GM18517 (cell line): Measurements from ENCODE around the gene PRDM2.

Source experiments
- ATAC-seq: cut with Tn5 transposase; IDR thresholded peaks from one replicate; pipeline ENCODE4 v1.9.1; 2021; ENCODE audit warnings: mild to moderate bottlenecking, moderate library complexity; ENCODE audit not compliant: unreplicated experiment

Gene PRDM2

DNA sequence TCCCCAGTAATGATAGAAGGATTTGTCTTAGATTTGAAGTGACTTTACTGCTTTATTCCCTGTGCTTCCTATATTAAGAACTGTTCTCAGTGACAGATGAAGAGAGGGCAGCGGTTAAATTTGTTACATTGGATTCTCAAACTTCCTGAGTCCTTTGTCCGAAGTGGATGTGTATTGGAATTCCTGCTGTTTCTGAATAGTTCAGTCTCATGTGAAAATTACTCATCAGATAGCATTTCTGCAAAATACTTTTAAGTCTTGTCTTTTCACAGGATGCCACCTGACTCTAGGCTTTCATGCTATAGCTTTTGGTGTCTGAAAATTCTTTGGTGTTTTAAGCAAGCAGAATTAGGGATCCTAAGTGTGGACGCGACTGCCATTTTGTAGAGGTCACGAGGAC lies 83.6 kb downstream of the PRDM2 start:
- ATAC-seq = no peak

DNA sequence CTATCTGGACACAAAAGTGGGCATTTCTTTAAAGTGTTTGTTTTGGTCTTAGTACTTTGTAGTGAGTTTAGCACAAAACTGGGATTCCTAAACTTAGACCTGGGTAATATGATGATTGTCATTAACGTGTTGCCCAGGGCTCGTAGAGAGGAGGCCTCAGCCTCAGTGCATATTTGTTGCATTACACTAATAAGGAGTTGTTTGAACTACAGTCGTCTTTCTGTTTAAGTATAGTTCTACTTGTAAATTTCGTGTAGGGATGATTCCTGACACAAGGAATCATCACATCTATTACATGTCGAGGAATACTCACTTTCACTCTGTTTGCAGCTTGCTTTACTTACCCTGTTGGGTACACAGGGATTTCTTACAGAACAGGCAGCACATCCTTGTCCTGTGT lies 85.0 kb downstream of the PRDM2 start:
- ATAC-seq = no peak

DNA sequence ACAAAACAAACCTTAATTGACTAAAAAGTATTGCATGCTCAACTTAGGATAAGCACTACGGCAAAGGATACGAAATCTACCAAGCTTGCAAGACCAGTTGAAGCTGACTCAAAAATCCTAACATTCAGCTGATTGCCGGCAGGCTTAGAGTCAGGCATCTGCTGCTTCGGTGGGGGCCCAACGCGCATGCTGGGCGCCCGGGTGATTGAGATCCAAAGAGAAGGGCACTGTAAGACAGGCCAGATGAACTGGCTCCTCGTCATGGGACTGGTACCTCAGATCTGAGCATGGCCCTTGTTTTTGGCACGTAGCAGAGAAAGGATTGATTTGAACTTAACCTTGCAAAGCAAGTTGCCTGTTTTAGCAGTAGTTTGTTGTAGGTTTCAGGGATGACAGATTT lies 86.6 kb downstream of the PRDM2 start:
- ATAC-seq = no peak

DNA sequence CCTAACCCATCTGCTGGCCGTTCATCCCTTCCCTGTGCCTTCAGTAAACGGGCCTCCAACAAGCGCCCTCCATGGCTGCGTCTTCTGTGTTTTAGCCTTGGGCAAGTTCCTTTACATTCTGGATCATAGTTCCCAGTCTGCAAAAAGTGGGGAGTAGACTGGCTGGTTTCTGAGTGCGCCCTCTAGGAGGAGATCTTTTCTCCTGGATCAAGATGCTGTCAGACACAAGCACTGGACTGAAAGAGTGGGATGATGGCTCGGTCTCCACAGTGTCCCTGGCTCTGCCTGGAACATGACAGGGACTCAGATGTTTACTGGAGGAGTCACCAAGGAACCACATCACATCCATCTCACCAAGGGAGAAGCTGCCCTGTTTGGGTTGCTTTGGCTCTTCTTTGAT lies 88.8 kb downstream of the PRDM2 start:
- ATAC-seq = no peak

DNA sequence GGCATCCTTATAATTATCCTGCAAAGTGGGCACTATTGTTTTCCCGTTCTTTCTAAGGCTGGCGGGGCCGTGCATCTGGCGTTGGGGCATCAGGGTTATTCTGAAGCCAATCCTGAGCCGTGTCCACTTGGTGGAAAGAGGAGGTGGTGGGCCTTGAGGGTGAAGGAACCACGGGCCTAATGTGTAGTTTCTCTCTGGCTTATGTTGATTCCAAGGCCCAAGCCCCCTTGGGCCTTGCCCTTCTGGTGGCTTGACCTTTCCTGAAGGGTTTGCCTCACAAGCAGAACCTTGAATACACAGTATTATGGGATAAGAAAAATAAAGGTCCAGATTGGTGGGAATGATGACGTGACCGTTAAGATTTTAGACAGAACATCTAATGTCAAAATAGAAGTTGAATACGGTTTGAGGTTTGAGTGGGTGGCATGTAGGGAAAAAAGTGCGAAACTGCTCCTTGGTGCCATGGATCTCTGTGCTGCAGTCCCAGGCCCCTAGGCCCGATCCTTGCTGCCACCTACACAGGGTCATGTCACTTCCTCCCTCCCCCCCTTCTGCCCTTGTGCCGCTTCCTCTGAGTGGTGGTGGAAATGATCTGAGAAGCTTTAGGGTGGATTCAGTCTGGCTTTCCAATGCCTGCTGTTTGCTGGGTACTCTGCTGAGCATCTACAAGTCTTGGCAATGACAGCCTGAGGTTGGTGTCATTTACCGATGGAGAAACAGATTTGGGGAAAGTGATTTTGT lies 90.5 kb downstream of the PRDM2 start:
- ATAC-seq = no peak

DNA sequence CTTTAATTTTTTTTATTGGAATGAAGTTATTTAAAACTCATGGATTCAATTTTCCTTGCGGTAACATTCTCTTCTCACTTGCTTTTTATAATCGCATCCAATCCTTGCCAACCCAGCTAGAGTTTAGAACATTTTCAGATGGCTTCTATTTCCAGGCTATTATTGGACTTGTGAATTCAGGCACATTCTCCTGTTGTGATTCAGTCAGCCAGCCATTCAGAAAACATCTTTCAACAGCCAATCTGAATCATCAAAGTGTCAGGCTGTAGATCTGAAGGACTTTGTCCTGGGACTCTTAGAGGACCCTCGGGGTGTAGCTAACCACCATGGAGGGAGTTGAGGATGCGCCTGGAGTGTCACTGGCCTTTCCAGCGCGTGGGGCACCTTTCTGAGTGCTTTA lies 92.4 kb downstream of the PRDM2 start:
- no peak for ATAC-seq

DNA sequence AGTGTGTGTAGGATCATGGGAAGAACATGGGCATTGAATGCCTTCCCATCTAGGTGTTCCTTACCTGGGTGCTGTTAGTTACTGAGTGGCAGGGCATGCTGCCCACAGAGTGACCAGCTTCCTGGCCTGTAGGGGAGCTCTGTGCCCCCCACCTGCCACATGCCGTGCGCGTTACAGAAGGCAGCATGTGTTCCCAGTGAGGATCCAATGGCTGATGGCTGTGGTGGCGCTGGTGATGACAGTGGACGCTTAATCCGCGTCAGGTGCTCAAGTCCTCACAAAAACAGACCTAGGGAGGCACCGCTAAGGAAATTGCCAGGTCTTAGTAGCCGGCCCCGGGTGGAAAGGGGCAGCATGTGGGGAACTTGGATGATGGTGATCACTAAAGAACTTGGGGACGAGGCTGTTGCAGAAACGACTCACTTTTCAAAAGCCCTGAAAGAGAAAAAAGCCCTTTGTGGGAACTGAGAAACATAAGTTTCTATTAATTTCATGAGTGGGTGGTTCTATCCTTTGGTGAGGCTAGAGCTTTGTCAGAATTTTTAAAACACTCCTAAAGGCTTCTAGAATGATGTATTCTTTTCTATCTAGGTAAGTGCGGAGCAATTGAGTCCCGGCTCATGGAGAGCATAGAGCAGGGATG lies 93.2 kb downstream of the PRDM2 start:
- ATAC-seq = no peak

DNA sequence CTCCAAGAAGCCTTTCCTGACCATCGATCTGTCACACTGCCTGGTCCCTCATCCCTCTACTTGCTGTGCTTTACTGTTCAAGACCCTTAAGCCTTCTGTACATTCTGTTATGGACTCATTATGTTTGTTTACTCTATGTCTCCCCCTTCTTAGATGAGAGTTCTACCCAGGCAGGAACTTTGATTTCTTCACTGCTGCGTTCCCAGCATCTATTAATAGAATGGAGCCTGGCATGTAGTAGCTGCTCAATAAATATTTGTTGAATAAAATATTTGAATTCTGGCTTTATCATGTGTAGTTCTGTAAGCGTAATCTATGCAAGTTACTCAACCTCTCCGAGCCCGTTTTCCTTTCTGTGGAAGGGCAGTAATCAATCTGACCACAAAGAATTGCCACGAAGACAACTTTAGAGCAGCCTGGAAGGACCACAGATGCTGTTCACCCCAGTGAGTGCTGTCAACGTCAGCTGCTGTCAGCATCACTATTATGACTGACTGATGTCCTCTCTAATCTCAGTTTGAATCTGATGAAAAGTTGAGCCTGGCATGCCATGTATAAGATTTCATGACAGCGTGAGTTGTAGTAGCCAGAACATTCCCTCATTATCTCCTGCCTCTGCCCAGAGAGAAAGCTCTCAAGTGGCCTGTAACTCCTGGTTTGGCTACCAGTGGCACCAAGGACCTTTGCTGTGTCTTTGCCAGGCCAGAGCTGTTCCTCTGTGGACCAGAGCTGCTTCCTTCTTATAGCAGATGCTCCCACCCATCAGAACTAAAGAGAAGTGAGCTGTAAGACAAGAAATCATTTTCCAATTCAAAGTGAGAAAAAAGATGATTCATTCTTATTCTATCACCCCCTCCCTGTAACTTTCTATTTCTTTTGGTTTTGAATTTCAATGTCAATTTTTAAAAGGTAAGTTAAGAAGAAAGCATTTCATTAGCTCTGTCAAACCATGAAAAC lies 94.5 kb downstream of the PRDM2 start:
- no peak for ATAC-seq

DNA sequence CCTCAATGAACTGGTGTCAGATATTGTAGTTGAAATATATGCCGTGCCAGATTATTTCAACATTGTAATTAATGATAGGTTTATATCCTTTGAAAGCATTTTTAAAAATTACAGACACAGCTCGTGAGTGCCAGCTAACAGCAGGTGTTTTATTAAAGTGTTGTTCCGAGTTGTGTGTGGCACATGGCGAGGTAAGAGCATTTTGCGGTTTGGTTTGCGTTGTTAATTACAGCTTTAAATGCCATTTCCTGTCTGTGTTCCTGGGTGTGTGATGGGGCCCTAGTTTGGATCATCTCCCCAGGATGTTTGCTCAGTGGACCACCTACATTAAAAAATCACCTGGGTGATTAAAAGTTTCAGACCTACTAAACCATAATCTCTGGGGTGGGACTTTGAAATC lies 97.4 kb downstream of the PRDM2 start:
- no peak for ATAC-seq

DNA sequence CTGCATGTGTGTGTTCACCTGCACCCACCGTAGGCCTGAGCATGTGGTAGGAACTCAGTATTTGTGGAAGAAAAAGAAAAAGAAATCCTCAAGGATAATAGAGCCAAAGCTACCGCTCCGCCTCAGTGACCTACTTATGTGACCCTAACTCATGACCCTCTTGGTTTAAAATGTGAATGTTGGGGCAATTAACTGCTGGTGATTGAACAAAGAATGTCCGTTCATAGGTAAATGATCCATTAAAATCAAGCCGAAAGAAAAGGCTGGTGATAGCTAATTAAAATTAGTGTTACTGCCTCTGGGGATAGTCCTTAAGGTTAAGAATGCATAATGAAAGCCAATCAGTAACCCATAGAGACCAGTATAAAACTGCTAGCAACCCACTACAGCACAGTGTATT lies 98.1 kb downstream of the PRDM2 start:
- no peak for ATAC-seq

DNA sequence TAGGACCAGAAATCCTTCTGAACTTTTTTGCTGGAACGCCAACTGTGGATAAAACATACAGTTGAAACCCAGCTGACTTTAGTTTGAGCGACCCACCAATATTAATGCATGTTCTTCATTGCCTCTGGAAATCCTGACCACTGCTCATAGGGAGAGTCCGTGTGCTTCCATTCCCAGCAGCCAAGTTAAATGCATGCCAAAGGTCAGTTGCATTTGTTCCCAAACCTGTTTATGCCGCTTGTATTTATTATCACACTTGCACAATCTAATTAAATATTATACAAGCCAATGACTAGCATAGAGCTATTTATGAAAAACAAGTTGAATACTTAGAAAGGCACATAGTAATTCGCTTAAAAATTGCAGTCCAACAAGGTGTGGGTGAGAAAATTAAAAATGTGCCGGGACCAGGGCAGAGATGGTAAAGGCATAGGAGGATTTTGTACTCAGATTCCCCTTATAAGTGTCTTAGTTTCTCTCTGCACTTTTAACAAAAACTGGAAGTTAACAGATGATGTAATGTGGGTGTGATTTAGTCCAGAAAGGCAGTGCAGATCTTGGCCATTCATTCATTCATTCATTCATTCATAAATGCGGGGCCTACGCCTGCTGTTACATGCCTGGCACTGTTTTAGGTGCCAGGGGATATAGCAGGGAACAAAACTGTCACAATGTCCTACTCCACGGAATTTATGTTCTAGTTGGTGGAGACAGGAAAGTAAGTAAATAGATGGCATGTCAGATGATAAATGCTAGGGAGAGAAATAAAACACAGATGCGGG lies 99.7 kb downstream of the PRDM2 start:
- no peak for ATAC-seq

DNA sequence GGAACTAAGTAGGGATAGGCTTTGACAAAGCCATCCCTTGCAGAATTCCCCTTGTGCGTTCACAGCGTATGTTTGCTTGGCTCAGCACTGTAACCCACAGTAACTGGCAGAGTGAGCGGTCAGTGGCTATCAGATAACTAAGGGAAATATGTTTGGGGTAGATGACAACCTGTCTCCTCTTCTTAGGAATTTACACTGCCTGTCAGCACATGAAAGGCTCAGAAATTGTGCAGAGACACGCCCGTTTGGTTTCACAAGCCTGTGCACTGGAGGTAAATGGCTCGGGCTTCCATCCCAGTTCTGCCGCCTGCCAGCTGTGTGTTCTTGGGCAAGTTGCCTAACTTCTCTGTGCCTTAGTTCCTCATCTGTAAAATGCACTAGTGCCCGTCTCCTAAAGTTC lies 101.2 kb downstream of the PRDM2 start:
- no peak for ATAC-seq

DNA sequence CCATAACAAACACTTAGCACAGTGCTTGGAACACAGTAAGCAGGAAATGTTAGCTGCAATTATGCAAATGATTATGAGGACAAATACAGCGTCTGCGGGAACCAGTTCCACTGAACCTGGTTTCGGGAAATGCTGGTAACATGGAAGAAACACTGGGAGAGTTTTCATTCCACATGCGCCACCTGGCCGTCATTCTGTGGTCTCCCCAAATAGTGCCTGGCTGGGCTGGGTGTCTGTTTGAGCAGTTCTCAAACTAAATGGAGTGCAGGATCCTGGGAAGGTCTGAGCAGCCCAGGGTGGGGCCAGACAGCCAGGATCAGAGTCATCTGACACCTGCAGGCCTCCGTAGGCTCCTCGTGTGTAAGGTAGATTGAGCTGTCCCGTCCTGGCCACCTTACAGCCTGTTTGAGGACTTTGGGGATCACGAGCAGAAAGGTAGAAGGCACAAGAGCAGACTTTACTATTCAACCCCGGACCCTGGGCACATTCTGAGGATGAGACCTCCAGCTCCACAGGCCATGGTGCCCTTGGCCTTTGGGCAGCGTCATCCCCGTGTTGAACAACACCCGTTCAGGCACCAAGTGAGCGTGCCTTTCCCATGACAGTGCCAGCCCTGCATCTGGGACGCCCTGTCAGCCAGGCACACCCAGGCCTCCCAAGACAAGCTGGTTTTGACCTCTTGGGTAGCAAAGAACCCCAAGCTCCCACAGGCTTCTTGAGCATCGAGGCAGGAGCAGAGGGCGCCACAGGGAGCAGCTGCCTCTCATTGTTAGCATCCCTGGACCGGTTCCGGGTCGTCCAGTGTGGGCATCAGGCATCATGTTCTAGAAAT lies 101.9 kb downstream of the PRDM2 start:
- no peak for ATAC-seq

DNA sequence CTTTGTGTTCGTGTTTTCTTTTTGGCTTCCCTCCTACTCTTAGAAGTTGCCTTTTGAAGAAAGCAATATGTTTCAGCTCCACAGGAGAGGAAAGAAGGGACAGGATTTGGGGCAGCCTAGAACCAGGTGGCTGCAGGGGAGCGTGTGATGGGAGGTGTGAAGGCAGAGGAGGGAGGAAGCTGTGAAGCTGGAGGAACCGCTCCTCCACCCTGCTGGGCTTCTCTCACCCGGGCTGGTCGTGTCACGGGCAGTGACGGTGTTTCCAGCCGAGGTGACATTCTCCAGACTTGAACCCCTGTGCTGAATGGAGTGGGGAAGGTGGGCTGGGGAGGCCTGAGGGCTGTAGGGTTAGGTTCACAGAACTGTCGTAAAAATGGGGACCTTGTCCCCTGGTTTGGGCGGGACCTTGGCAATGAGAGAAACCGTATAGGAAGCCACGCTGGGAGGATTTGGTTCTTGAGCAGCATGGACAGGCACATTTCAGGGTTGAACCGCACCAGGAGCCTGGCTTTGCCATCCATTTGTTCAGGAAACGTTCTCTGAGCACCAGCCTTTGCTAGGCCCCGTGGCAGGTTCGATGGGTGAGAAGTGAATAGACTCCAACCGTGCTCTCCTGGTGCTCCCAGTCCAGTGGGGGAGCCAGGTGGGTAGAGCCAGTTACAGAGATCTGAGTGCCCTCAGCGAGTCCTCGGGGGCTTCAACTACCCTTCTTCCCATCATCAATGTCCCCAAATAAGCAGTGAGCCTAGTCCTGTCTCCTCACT lies 103.0 kb downstream of the PRDM2 start:
- no peak for ATAC-seq

DNA sequence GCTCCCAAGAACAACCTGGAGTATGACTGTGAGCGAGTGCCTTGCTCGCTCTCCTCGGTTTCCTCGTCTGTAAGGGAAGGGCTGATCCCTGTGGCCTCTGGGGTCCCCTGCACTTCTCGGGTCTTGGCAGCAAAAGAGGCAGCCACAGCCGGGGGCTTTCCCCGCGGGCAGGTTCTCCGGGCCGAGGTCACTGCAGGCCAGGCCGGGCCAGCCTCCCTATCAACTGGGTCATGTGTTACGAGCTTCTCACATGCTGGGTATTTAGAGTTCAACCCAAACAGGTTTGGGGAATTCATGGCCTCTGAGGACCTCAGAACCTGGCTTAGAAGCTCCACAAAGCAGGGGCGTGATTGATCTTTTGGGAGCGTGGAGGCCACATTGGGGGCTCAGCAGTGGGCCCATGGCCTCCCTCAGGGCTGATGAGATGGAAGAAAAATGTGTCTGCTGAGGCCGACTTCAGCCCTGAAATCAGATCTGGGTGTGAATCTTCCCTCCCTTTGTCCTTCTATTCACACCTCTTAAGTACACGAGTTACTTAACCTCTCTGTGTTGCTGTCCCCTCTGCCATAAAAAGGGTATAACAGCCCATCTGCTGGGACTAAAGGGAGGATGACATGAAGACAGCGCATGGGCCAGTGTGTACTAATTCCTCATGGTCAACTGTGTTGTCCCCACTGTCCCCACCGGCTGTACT lies 103.7 kb downstream of the PRDM2 start:
- ATAC-seq = no peak

DNA sequence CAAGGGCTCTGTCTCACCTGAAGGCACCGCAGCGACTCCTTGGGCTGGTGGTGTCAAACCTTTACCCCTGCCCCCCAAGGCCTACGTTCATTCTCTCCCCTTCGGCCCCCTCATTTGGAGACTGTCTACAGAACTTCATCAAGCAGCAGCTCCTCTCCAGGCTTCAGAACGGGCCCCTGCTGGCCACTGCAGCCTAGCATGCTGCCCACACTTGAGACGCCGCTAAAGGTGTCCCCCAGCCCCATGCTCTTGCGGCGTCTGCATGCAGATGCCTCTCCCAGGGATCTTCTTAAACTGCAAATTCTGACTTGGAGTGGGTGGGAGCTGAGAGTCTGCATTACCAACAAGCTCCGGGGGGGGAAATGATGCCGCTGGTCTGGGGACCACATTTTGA lies 104.2 kb downstream of the PRDM2 start:
- ATAC-seq = no peak

DNA sequence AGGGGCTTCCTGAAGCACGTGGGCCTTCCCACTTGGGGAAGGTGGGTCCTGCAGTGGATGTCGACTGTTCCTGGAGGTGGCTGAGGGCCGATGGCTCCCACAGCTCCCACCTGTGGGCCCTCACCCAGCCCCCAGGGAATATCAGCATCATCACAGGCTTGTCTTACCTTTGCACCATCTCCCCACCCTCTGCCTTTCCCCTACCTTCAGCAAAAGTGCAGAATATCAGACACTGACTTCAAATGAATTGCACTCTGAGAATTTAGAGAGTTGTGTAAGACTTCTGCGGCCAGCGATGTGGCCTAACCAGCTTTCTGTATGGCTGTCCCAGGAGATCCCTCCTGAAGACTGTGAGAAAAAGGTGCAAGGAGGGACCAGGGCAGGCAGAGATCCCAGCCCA lies 105.4 kb downstream of the PRDM2 start:
- no peak for ATAC-seq

DNA sequence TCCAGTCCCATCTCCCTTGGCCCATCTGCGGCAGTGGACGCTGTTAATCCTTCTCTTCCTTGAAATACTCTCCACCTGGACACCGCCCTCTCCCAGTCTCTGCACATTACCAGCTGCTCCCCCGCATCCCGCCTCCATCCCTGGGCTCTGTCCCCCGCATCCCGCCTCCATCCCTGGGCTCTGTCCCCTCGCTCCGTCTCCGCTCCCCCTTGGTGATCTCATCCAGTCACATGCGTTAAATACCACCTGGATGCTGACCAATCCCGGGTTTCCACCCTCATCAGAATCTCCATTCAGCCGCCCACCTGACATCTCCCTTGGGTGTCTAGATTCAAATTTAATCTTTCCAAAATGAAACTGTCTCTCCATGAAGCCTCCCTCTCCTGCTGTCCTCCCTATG lies 106.1 kb downstream of the PRDM2 start:
- ATAC-seq = no peak

DNA sequence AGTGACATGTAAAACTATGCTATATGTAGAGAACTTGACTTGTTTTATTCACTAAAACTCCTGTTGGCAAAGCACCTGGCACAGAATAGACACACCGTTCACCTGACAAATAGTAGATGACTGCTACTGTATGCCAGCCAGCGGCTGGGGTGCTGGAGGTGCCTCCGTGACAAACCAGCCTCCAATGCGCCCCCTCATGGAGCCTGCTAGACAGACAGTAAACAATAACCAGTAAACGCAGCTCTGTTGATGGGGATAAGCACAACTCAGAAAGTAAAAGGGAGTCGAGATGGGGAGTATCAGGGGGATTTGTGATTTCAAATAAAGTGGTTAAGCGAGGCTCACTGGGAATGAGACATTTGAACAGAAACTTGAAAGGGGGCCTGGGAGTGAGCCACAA lies 107.2 kb downstream of the PRDM2 start:
- no peak for ATAC-seq
